ENCODE measurements around the gene HRAS. TPM values are rescaled to one million over a fixed set of nuclear protein-coding genes. Genes with fewer than 3 reads are reported as not detected.
A peak's percentile ranks its signal among the peaks of the same experiment; 100 is the strongest.

The HRAS gene
- total and polyA plus RNA-seq, 2 of the 13 experiments (the other 11 are each of a cell fraction or from before 2014, with no cell fraction given): 32.9 to 50.0 TPM

DNA sequence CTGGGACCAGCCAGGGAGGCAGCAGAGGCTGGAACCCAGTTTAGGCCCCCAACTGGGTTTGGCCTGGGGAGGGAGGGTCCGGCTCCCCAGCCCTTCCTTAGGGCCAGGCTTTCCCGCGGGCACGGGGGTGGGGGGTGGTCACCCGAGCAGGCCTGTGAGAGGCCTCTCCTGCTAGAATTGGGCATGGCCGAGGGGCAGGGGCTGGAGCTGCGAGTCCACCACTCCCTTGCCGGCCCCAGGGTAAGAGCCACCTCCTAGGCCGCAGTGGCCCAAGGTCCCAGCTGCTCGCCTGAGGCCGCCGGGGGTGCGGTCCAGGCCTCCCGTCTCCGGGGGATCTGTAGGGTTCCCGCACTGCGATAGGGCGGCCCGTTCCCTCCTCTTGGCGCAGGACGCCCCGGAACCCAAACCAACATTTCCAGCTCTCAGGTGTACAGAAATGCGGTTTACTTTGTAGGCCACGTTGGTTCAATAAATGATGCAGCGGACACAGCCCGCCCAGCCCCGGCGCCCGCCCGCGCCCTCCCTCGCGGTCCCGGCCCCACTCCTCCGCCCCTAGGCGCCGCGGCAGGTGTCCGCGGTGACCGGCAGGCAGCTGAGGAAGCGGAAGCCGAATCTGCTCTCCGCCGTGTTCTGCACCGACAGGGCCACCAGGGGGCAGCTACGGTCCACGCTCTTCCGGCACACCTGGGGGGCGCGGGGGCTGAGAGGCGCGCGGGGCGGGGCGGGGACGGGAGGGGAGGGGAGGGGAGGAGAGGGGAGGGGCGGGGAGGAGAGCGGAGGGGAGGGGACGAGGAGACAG, 19.3 kb upstream of the HRAS start (continued):
- TF ChIP-seq HOXA3 (CRISPR knock-in tag; IDR thresholded peaks at IDR 0.05): 0 out of 2 replicates have a peak, but pooled peaks have one; percentile 46
- TF ChIP-seq, protein P1, sequence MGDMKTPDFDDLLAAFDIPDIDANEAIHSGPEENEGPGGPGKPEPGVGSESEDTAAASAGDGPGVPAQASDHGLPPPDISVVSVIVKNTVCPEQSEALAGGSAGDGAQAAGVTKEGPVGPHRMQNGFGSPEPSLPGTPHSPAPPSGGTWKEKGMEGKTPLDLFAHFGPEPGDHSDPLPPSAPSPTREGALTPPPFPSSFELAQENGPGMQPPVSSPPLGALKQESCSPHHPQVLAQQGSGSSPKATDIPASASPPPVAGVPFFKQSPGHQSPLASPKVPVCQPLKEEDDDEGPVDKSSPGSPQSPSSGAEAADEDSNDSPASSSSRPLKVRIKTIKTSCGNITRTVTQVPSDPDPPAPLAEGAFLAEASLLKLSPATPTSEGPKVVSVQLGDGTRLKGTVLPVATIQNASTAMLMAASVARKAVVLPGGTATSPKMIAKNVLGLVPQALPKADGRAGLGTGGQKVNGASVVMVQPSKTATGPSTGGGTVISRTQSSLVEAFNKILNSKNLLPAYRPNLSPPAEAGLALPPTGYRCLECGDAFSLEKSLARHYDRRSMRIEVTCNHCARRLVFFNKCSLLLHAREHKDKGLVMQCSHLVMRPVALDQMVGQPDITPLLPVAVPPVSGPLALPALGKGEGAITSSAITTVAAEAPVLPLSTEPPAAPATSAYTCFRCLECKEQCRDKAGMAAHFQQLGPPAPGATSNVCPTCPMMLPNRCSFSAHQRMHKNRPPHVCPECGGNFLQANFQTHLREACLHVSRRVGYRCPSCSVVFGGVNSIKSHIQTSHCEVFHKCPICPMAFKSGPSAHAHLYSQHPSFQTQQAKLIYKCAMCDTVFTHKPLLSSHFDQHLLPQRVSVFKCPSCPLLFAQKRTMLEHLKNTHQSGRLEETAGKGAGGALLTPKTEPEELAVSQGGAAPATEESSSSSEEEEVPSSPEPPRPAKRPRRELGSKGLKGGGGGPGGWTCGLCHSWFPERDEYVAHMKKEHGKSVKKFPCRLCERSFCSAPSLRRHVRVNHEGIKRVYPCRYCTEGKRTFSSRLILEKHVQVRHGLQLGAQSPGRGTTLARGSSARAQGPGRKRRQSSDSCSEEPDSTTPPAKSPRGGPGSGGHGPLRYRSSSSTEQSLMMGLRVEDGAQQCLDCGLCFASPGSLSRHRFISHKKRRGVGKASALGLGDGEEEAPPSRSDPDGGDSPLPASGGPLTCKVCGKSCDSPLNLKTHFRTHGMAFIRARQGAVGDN (CRISPR knock-in tag; IDR thresholded peaks at IDR 0.05): peak; percentile 59
- no peak for TF ChIP-seq MAZ (IDR thresholded peaks at IDR 0.05; ENCODE audit: borderline replicate concordance, low read depth, low read length)
- peak; percentile 92 for TF ChIP-seq MAZ (CRISPR knock-in tag; IDR thresholded peaks at IDR 0.05; ENCODE audit: low read depth)
- 0 out of 2 replicates have a peak, but pooled peaks have one; percentile 39 for TF ChIP-seq ZNF546 (CRISPR knock-in tag; conservative IDR thresholded peaks at IDR 0.05)
- TF ChIP-seq SP1 (IDR thresholded peaks at IDR 0.05): no peak
- 0 out of 2 replicates have a peak, but pooled peaks have one; percentile 25 for TF ChIP-seq SP1 (CRISPR knock-in tag; IDR thresholded peaks at IDR 0.05)
- peak; percentile 63; the same call in 1 of the 2 replicates for TF ChIP-seq ZBTB7B (CRISPR knock-in tag; IDR thresholded peaks at IDR 0.05)
- 0 out of 2 replicates have a peak, but pooled peaks have one; percentile 6 for TF ChIP-seq PHF8 (CRISPR knock-in tag; IDR thresholded peaks at IDR 0.05)
- no peak for TF ChIP-seq CENPX (CRISPR knock-in tag; IDR thresholded peaks at IDR 0.05)
- TF ChIP-seq MTA1 (CRISPR knock-in tag; IDR thresholded peaks at IDR 0.05; ENCODE audit: borderline replicate concordance): 0 out of 2 replicates have a peak, but pooled peaks have one; percentile 11
- TF ChIP-seq, protein P2, sequence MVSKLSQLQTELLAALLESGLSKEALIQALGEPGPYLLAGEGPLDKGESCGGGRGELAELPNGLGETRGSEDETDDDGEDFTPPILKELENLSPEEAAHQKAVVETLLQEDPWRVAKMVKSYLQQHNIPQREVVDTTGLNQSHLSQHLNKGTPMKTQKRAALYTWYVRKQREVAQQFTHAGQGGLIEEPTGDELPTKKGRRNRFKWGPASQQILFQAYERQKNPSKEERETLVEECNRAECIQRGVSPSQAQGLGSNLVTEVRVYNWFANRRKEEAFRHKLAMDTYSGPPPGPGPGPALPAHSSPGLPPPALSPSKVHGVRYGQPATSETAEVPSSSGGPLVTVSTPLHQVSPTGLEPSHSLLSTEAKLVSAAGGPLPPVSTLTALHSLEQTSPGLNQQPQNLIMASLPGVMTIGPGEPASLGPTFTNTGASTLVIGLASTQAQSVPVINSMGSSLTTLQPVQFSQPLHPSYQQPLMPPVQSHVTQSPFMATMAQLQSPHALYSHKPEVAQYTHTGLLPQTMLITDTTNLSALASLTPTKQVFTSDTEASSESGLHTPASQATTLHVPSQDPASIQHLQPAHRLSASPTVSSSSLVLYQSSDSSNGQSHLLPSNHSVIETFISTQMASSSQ (IDR thresholded peaks at IDR 0.05; ENCODE audit: low read depth): no peak
- TF ChIP-seq, protein P2 (CRISPR knock-in tag; IDR thresholded peaks at IDR 0.05; ENCODE audit: borderline replicate concordance): peak; percentile 44; the same call in 1 of the 2 replicates
- TF ChIP-seq, protein P3, sequence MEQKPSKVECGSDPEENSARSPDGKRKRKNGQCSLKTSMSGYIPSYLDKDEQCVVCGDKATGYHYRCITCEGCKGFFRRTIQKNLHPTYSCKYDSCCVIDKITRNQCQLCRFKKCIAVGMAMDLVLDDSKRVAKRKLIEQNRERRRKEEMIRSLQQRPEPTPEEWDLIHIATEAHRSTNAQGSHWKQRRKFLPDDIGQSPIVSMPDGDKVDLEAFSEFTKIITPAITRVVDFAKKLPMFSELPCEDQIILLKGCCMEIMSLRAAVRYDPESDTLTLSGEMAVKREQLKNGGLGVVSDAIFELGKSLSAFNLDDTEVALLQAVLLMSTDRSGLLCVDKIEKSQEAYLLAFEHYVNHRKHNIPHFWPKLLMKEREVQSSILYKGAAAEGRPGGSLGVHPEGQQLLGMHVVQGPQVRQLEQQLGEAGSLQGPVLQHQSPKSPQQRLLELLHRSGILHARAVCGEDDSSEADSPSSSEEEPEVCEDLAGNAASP (CRISPR knock-in tag; IDR thresholded peaks at IDR 0.05; ENCODE audit: borderline replicate concordance): peak; percentile 34; the same call in 1 of the 2 replicates
- peak; percentile 45; the same call in 1 of the 2 replicates for TF ChIP-seq MYC (CRISPR knock-in tag; IDR thresholded peaks at IDR 0.05; ENCODE audit: borderline replicate concordance)
- TF ChIP-seq, protein P4, sequence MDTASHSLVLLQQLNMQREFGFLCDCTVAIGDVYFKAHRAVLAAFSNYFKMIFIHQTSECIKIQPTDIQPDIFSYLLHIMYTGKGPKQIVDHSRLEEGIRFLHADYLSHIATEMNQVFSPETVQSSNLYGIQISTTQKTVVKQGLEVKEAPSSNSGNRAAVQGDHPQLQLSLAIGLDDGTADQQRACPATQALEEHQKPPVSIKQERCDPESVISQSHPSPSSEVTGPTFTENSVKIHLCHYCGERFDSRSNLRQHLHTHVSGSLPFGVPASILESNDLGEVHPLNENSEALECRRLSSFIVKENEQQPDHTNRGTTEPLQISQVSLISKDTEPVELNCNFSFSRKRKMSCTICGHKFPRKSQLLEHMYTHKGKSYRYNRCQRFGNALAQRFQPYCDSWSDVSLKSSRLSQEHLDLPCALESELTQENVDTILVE (CRISPR knock-in tag; IDR thresholded peaks at IDR 0.05): 0 out of 2 replicates have a peak, but pooled peaks have one; percentile 31
